CD4-positive, alpha-beta T cell (primary cell): Measurements from ENCODE around the gene HIVEP3. TPM values are rescaled to one million over a fixed set of nuclear protein-coding genes. Genes with fewer than 3 reads are reported as not detected.
"Not testable (repeated sequence)": the region's sequence is repeated elsewhere in the genome, so short reads cannot be mapped to it uniquely, and the experiment has no call there.

Experiments used
- ATAC-seq: fragments of 200-7000 bp; cut with Tn5 transposase; one replicate; pipeline ENCODE4 v1.10.0; 2022; ENCODE audit warnings: mild to moderate bottlenecking; ENCODE audit not compliant: poor library complexity
- CTCF ChIA-PET: fragments of 350-600 bp; sonication (Branson Sonifier 250); formaldehyde crosslinking; loops from one replicate; lab custom pipeline; 2021; ENCODE audit warnings: antibody characterized with exemption, inconsistent platforms; lab: Charles Lee
- POLR2A ChIA-PET: fragments of 350-600 bp; sonication (Branson Sonifier 250); formaldehyde crosslinking; loops from one replicate; lab custom pipeline; 2021; ENCODE audit warnings: antibody characterized with exemption, inconsistent platforms; lab: Charles Lee
- DNase-seq, 14 experiments: peaks; one replicate each; pipeline ENCODE4 v3.0.0-alpha.2; 2013 to 2020; ENCODE audit warnings: mixed read lengths in 2 of 14
- H3K27ac ChIP-seq, 2 donors: one replicate each; pipeline versions ENCODE4 v1.5.1 to v1.7.0; 2013; ENCODE audit warnings: low read length in 2 of 2, low read depth in 1 of 2, mild to moderate bottlenecking in 1 of 2
- H3K27me3 ChIP-seq, 2 experiments: 1 replicate in 1 of 2; 2 replicates in 1 of 2; pipeline versions ENCODE4 v1.6.1 to v1.7.0; 2013; ENCODE audit warnings: low read length in 2 of 2, control low read depth in 1 of 2, mild to moderate bottlenecking in 1 of 2, moderate library complexity in 1 of 2; ENCODE audit not compliant: insufficient read depth in 2 of 2, control insufficient read depth in 1 of 2
- H3K36me3 ChIP-seq: one replicate; pipeline ENCODE4 v1.6.1; 2013; ENCODE audit warnings: low read length, control low read depth; ENCODE audit not compliant: insufficient read depth
- H3K4me1 ChIP-seq: one replicate; pipeline ENCODE4 v1.6.1; 2013; ENCODE audit warnings: low read length, control low read depth; ENCODE audit not compliant: insufficient read depth
- H3K4me3 ChIP-seq: one replicate; pipeline ENCODE4 v1.5.1; 2013; ENCODE audit warnings: mild to moderate bottlenecking, low read length, moderate library complexity
- H3K9me3 ChIP-seq, 2 experiments: 1 replicate in 1 of 2; 2 replicates in 1 of 2; pipeline versions ENCODE4 v1.6.1 to v1.7.0; 2013; ENCODE audit warnings: low read length in 2 of 2, mild to moderate bottlenecking in 2 of 2, control low read depth in 1 of 2, moderate library complexity in 1 of 2; ENCODE audit not compliant: control insufficient read depth in 1 of 2, insufficient read depth in 1 of 2
- H3K27ac Mint-ChIP-seq: one replicate; pipeline ENCODE4 v1.8.0; 2020; ENCODE audit warnings: mixed read lengths
- H3K27me3 Mint-ChIP-seq: one replicate; pipeline ENCODE4 v1.8.0; 2021; ENCODE audit warnings: mixed read lengths
- H3K36me3 Mint-ChIP-seq: one replicate; pipeline ENCODE4 v1.8.0; 2021; ENCODE audit warnings: low read depth, mixed read lengths
- H3K4me1 Mint-ChIP-seq: one replicate; pipeline ENCODE4 v1.8.0; 2021; ENCODE audit warnings: low read depth, mixed read lengths
- H3K4me3 Mint-ChIP-seq: one replicate; pipeline ENCODE4 v1.8.0; 2020; ENCODE audit warnings: mild to moderate bottlenecking, mixed read lengths
- H3K9me3 Mint-ChIP-seq: one replicate; pipeline ENCODE4 v1.8.0; 2020; ENCODE audit warnings: mixed read lengths
- intact Hi-C, 2 experiments: fragments of 100-400 bp; cut with DNase I in 1 of 2; cut with micrococcal nuclease in 1 of 2; formaldehyde crosslinking; loops; one replicate each; pipeline versions ENCODE4 v1.15.1 to v1.9.0; 2023 to 2025; cut with DNase I, micrococcal nuclease
- total RNA-seq, 174 experiments: library from RNA in 2 of 174; stranded (reverse) in 2 of 174; gene quantifications; one replicate each; pipeline ENCODE4 v1.2.3 and lab custom pipeline; 2021 to 2026
- TF ChIP-seq, protein P1 (sequence below): fragments of 200-600 bp; IDR thresholded peaks from one replicate; pipeline ENCODE4 v1.8.0; 2022; ENCODE audit warnings: antibody characterized with exemption, mild to moderate bottlenecking

HIVEP3 gene
- total RNA-seq, 2 experiments from 2014 or later: 5.1 to 5.4 TPM

- no peaks in the 10 kb centered on the region for H3K27me3 Mint-ChIP-seq
- no peak overlapping the region for H3K4me3 Mint-ChIP-seq
- peaks cover 11% of the 10 kb centered on the region for H3K9me3 Mint-ChIP-seq
- no peaks in the 10 kb centered on the region for H3K27me3 ChIP-seq
- no peak overlapping the region for H3K27ac Mint-ChIP-seq
- H3K36me3 ChIP-seq: no peaks in the 10 kb centered on the region
- no peak for ATAC-seq
- H3K9me3 ChIP-seq: no peaks in the 10 kb centered on the region
- H3K4me1 Mint-ChIP-seq: peaks cover 9% of the 10 kb centered on the region
- peaks cover 3% of the 10 kb centered on the region for H3K4me1 ChIP-seq
- TF ChIP-seq, protein P1, sequence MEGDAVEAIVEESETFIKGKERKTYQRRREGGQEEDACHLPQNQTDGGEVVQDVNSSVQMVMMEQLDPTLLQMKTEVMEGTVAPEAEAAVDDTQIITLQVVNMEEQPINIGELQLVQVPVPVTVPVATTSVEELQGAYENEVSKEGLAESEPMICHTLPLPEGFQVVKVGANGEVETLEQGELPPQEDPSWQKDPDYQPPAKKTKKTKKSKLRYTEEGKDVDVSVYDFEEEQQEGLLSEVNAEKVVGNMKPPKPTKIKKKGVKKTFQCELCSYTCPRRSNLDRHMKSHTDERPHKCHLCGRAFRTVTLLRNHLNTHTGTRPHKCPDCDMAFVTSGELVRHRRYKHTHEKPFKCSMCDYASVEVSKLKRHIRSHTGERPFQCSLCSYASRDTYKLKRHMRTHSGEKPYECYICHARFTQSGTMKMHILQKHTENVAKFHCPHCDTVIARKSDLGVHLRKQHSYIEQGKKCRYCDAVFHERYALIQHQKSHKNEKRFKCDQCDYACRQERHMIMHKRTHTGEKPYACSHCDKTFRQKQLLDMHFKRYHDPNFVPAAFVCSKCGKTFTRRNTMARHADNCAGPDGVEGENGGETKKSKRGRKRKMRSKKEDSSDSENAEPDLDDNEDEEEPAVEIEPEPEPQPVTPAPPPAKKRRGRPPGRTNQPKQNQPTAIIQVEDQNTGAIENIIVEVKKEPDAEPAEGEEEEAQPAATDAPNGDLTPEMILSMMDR: no peak
- peaks cover 12% of the 10 kb centered on the region for H3K36me3 Mint-ChIP-seq
- no peak for DNase-seq
- CTCF ChIA-PET: no interaction called here
- POLR2A ChIA-PET: interaction anchor here (0.9 kb wide), 1 partner anchor 85 kb away, joined by 3 read pairs; no protein-coding TSS in a partner anchor
- H3K4me3 ChIP-seq: no peak overlapping the region
- intact Hi-C loops: no loop called here
- no peak overlapping the region for H3K27ac ChIP-seq
These were observed 32.1 kb upstream of the HIVEP3 start for GRCh38 chr1:41950820-41951219.

DNA sequence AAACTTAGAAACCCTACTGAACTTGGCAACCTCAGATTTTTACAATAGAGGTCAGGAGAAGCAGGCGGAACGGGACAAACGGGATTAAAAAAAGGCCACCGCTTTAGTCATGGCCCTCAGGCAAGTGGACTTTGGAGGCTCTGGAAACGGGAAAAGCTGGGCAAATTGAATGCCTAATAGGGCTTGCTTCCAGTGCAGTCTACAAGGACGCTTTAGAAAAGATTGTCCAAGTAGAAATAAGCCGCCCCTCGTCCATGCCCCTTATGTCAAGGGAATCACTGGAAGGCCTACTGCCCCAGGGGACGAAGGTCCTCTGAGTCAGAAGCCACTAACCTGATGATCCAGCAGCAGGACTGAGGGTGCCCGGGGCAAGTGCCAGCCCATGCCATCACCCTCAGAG, 27.2 kb upstream of the HIVEP3 start:
- H3K4me1 Mint-ChIP-seq, H3K27ac ChIP-seq, DNase-seq, H3K9me3 Mint-ChIP-seq, CTCF ChIA-PET, H3K36me3 ChIP-seq, H3K9me3 ChIP-seq, POLR2A ChIA-PET, H3K4me3 Mint-ChIP-seq, H3K36me3 Mint-ChIP-seq, H3K27me3 Mint-ChIP-seq, H3K27ac Mint-ChIP-seq, H3K27me3 ChIP-seq, H3K4me3 ChIP-seq, ATAC-seq, intact Hi-C loops, H3K4me1 ChIP-seq: not testable (repeated sequence)

GRCh38 chr1:41943717-41944116, 25.0 kb upstream of the HIVEP3 start:
- Mint-ChIP-seq H3K4me3 (no peak overlapping the region), H3K4me1 (no peaks in the 10 kb centered on the region), H3K9me3 (peaks cover 4% of the 10 kb centered on the region), H3K27ac (no peak overlapping the region), H3K27me3 (no peaks in the 10 kb centered on the region), H3K36me3 (peaks cover 4% of the 10 kb centered on the region)
- no peak overlapping the region for H3K4me3 ChIP-seq
- no peak for DNase-seq
- H3K27ac ChIP-seq: no peak overlapping the region
- intact Hi-C loops: no loop called here
- peaks cover 0 to 5% of the 10 kb centered on the region in 2 experiments for H3K9me3 ChIP-seq
- no peaks in the 10 kb centered on the region for H3K27me3 ChIP-seq
- no peaks in the 10 kb centered on the region for H3K36me3 ChIP-seq
- POLR2A ChIA-PET: no interaction called here
- no peaks in the 10 kb centered on the region for H3K4me1 ChIP-seq
- ATAC-seq: no peak
- CTCF ChIA-PET: no interaction called here
- TF ChIP-seq, protein P1: no peak

- no peak overlapping the region for H3K27ac ChIP-seq
- POLR2A ChIA-PET: no interaction called here
- peaks cover 4% of the 10 kb centered on the region for H3K9me3 Mint-ChIP-seq
- H3K27me3 ChIP-seq: no peaks in the 10 kb centered on the region
- TF ChIP-seq, protein P1: no peak
- no peak overlapping the region for H3K27ac Mint-ChIP-seq
- CTCF ChIA-PET: no interaction called here
- no peak overlapping the region for H3K4me3 Mint-ChIP-seq
- H3K36me3 Mint-ChIP-seq: no peaks in the 10 kb centered on the region
- no peaks in the 10 kb centered on the region for H3K27me3 Mint-ChIP-seq
- no peak overlapping the region for H3K4me3 ChIP-seq
- no peaks in the 10 kb centered on the region for H3K4me1 ChIP-seq
- ATAC-seq: no peak
- peaks cover 0 to 5% of the 10 kb centered on the region in 2 experiments for H3K9me3 ChIP-seq
- H3K4me1 Mint-ChIP-seq: no peaks in the 10 kb centered on the region
- no peaks in the 10 kb centered on the region for H3K36me3 ChIP-seq
- DNase-seq: no peak
- intact Hi-C loops: no loop called here
These were observed 23.6 kb upstream of the HIVEP3 start for GRCh38 chr1:41942278-41942677.
